ENCODE measurements around the gene POLDIP2.
A peak's percentile ranks its signal among the peaks of the same experiment; 100 is the strongest.

The POLDIP2 gene

GRCh38 chr17:28326114-28326513 lies 31.2 kb downstream of the POLDIP2 start:
- Histone ChIP-seq H3K4me1 (ENCODE audit: control insufficient read depth, insufficient read depth, low read length) (no peaks in the 10 kb centered on the region), H3K4me3 (ENCODE audit: low read length) (no peak overlapping the region), H3K9ac (ENCODE audit: low read length) (no peak overlapping the region), H3K27ac (ENCODE audit: low read depth, low read length) (no peak overlapping the region), H3K27me3 (ENCODE audit: control insufficient read depth, insufficient read depth, low read length) (no peaks in the 10 kb centered on the region), H3K36me3 (ENCODE audit: control insufficient read depth, insufficient read depth, low read length) (peaks cover 16% of the 10 kb centered on the region)

GRCh38 chr17:28325211-28325610 lies 32.1 kb downstream of the POLDIP2 start:
- Histone ChIP-seq H3K36me3 (ENCODE audit: control insufficient read depth, insufficient read depth, low read length) (peaks cover 12% of the 10 kb centered on the region), H3K4me3 (ENCODE audit: low read length) (no peak overlapping the region), H3K27me3 (ENCODE audit: control insufficient read depth, insufficient read depth, low read length) (no peaks in the 10 kb centered on the region), H3K27ac (ENCODE audit: low read depth, low read length) (no peak overlapping the region), H3K9ac (ENCODE audit: low read length) (no peak overlapping the region), H3K4me1 (ENCODE audit: control insufficient read depth, insufficient read depth, low read length) (no peaks in the 10 kb centered on the region)

GRCh38 chr17:28324781-28325180 lies 32.5 kb downstream of the POLDIP2 start:
- Histone ChIP-seq H3K4me3 (ENCODE audit: low read length) (no peak overlapping the region), H3K27me3 (ENCODE audit: control insufficient read depth, insufficient read depth, low read length) (no peaks in the 10 kb centered on the region), H3K4me1 (ENCODE audit: control insufficient read depth, insufficient read depth, low read length) (no peaks in the 10 kb centered on the region), H3K27ac (ENCODE audit: low read depth, low read length) (no peak overlapping the region), H3K36me3 (ENCODE audit: control insufficient read depth, insufficient read depth, low read length) (peaks cover 12% of the 10 kb centered on the region), H3K9ac (ENCODE audit: low read length) (no peak overlapping the region)

- peaks cover 10% of the 10 kb centered on the region for H3K36me3 ChIP-seq (ENCODE audit: control insufficient read depth, insufficient read depth, low read length)
- H3K4me1 ChIP-seq (ENCODE audit: control insufficient read depth, insufficient read depth, low read length) = peaks cover 2% of the 10 kb centered on the region
- no peaks in the 10 kb centered on the region for H3K27me3 ChIP-seq (ENCODE audit: control insufficient read depth, insufficient read depth, low read length)
- H3K9ac ChIP-seq (ENCODE audit: low read length) = no peak overlapping the region
- H3K4me3 ChIP-seq (ENCODE audit: low read length) = no peak overlapping the region
- H3K27ac ChIP-seq (ENCODE audit: low read depth, low read length) = no peak overlapping the region
Measured at GRCh38 chr17:28324267-28324745, 33.0 kb downstream of the POLDIP2 start.

GRCh38 chr17:28320215-28321061 lies 36.9 kb downstream of the POLDIP2 start:
- H3K4me3 ChIP-seq (ENCODE audit: low read length) = no peak overlapping the region
- no peak overlapping the region for H3K9ac ChIP-seq (ENCODE audit: low read length)
- no peaks in the 10 kb centered on the region for H3K27me3 ChIP-seq (ENCODE audit: control insufficient read depth, insufficient read depth, low read length)
- H3K27ac ChIP-seq (ENCODE audit: low read depth, low read length) = no peak overlapping the region
- peaks cover 4% of the 10 kb centered on the region for H3K4me1 ChIP-seq (ENCODE audit: control insufficient read depth, insufficient read depth, low read length)
- no peaks in the 10 kb centered on the region for H3K36me3 ChIP-seq (ENCODE audit: control insufficient read depth, insufficient read depth, low read length)

- H3K27ac ChIP-seq (ENCODE audit: low read depth, low read length) = no peak overlapping the region
- no peaks in the 10 kb centered on the region for H3K36me3 ChIP-seq (ENCODE audit: control insufficient read depth, insufficient read depth, low read length)
- peaks cover 4% of the 10 kb centered on the region for H3K4me1 ChIP-seq (ENCODE audit: control insufficient read depth, insufficient read depth, low read length)
- H3K4me3 ChIP-seq (ENCODE audit: low read length) = peak overlapping the region; percentile 85
- H3K27me3 ChIP-seq (ENCODE audit: control insufficient read depth, insufficient read depth, low read length) = no peaks in the 10 kb centered on the region
- H3K9ac ChIP-seq (ENCODE audit: low read length) = no peak overlapping the region
Measured at GRCh38 chr17:28319598-28319935, 37.8 kb downstream of the POLDIP2 start.

GRCh38 chr17:28318759-28319597 lies 38.3 kb downstream of the POLDIP2 start, which contains the start of gene TMEM97:
TMEM97 (plus strand) TSS chr17:28319200; CDS start chr17:28319240, 40 bp downstream.
- Histone ChIP-seq H3K4me3 (ENCODE audit: low read length) (peak within 1 kb of the TSS; percentile 85), H3K27me3 (ENCODE audit: control insufficient read depth, insufficient read depth, low read length) (no peaks in the 10 kb centered on the region), H3K36me3 (ENCODE audit: control insufficient read depth, insufficient read depth, low read length) (no peaks in the 10 kb centered on the region), H3K27ac (ENCODE audit: low read depth, low read length) (no peak within 1 kb of the TSS), H3K4me1 (ENCODE audit: control insufficient read depth, insufficient read depth, low read length) (peaks cover 4% of the 10 kb centered on the region), H3K9ac (ENCODE audit: low read length) (no peak within 1 kb of the TSS)

- peaks cover 4% of the 10 kb centered on the region for H3K4me1 ChIP-seq (ENCODE audit: control insufficient read depth, insufficient read depth, low read length)
- H3K27me3 ChIP-seq (ENCODE audit: control insufficient read depth, insufficient read depth, low read length) = no peaks in the 10 kb centered on the region
- H3K4me3 ChIP-seq (ENCODE audit: low read length) = peak overlapping the region; percentile 85
- H3K9ac ChIP-seq (ENCODE audit: low read length) = no peak overlapping the region
- H3K27ac ChIP-seq (ENCODE audit: low read depth, low read length) = no peak overlapping the region
- no peaks in the 10 kb centered on the region for H3K36me3 ChIP-seq (ENCODE audit: control insufficient read depth, insufficient read depth, low read length)
Measured at GRCh38 chr17:28317966-28318758, 39.2 kb downstream of the POLDIP2 start.

- no peak overlapping the region for H3K4me3 ChIP-seq (ENCODE audit: low read length)
- H3K36me3 ChIP-seq (ENCODE audit: control insufficient read depth, insufficient read depth, low read length) = no peaks in the 10 kb centered on the region
- H3K27ac ChIP-seq (ENCODE audit: low read depth, low read length) = no peak overlapping the region
- H3K27me3 ChIP-seq (ENCODE audit: control insufficient read depth, insufficient read depth, low read length) = no peaks in the 10 kb centered on the region
- no peak overlapping the region for H3K9ac ChIP-seq (ENCODE audit: low read length)
- H3K4me1 ChIP-seq (ENCODE audit: control insufficient read depth, insufficient read depth, low read length) = peaks cover 4% of the 10 kb centered on the region
Measured at GRCh38 chr17:28317099-28317965, 40.0 kb downstream of the POLDIP2 start.

GRCh38 chr17:28315846-28316705 lies 41.3 kb downstream of the POLDIP2 start:
- Histone ChIP-seq H3K27me3 (ENCODE audit: control insufficient read depth, insufficient read depth, low read length) (no peaks in the 10 kb centered on the region), H3K36me3 (ENCODE audit: control insufficient read depth, insufficient read depth, low read length) (no peaks in the 10 kb centered on the region), H3K27ac (ENCODE audit: low read depth, low read length) (no peak overlapping the region), H3K9ac (ENCODE audit: low read length) (no peak overlapping the region), H3K4me1 (ENCODE audit: control insufficient read depth, insufficient read depth, low read length) (peaks cover 4% of the 10 kb centered on the region), H3K4me3 (ENCODE audit: low read length) (no peak overlapping the region)

GRCh38 chr17:28313841-28314240 lies 43.5 kb downstream of the POLDIP2 start:
- no peaks in the 10 kb centered on the region for H3K36me3 ChIP-seq (ENCODE audit: control insufficient read depth, insufficient read depth, low read length)
- H3K27ac ChIP-seq (ENCODE audit: low read depth, low read length) = no peak overlapping the region
- no peaks in the 10 kb centered on the region for H3K27me3 ChIP-seq (ENCODE audit: control insufficient read depth, insufficient read depth, low read length)
- H3K9ac ChIP-seq (ENCODE audit: low read length) = no peak overlapping the region
- H3K4me3 ChIP-seq (ENCODE audit: low read length) = no peak overlapping the region
- H3K4me1 ChIP-seq (ENCODE audit: control insufficient read depth, insufficient read depth, low read length) = no peaks in the 10 kb centered on the region

Data from rectal smooth muscle tissue (tissue), 1 donor.